Fibroblast of skin of left quadriceps (primary cell): ENCODE data around the gene ADGRA3.
"Not testable (repeated sequence)": the region's sequence is repeated elsewhere in the genome, so short reads cannot be mapped to it uniquely, and the experiment has no call there.

ENCODE experiments used
- DNase-seq, 2 experiments: peaks; one replicate each; pipeline ENCODE4 v3.0.0-alpha.2; 2013; ENCODE audit warnings: low read depth in 2 of 2

Gene ADGRA3

GRCh38 chr4:22444813-22445212, 71.1 kb downstream of the ADGRA3 start:
- DNase-seq = no peak

- DNase-seq = no peak
These were observed 72.9 kb downstream of the ADGRA3 start for GRCh38 chr4:22442956-22443355.

GRCh38 chr4:22440999-22441398, 74.9 kb downstream of the ADGRA3 start:
- DNase-seq = no peak

- DNase-seq = no peak
These were observed 75.9 kb downstream of the ADGRA3 start for GRCh38 chr4:22439947-22440346.

DNA sequence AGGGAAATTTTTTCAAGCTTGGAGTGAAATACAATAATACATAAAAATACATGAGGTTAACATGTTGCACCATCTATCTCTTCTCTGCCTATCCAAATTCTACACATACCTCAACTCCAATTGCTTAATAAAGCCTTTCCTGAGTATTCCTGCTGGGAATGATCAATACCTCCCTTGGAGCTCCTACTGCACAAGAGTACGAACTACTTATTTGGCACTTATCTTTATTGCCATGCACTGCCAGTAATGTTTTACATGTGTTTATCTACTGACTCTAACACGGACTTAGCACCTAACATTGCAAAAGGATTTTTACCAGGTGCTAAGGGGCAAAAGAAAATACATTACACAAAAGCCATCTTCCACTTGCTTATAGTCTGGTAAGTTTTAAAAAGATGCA, 80.2 kb downstream of the ADGRA3 start:
- peak in 1 of 2 experiments; percentile 3 for DNase-seq

DNA sequence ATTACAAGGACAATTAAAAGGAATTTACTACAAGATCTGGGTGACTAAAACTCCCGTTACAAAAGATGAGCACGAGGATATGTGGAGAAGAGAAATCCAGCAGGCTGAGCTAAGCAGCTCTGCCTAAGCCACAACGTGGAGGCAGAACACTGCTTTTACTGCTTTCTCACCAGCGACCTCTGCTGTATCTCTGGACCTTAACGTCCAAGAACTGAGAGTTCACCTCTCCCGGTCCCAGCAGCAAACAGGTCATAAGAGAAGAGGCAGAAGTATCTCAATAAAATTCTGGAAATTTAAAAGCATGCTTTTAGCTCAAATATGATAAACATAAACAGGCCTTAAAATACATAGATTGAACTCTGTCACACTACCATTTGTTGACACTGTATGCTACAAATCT, 81.0 kb downstream of the ADGRA3 start:
- peak; percentile 12 to 13 for DNase-seq

DNA sequence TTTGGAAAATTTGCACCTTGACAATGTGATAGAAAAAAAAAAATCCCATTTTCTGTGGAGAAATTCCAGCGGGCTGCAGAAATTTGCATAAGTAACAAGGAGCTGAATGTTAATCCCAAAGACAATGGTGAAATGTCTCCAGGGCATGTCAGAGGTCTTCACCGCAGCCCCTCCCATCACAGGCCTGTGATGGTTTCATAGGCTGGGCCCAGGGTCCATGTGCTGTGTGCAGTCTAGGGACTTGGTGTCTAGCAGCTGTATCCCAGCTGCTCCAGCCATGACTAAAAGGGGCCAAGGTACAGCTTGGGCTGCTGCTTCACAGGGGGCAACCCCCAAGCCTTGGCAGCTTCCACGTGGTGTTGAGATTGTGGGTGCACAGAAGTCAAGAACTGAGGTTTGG, 85.2 kb downstream of the ADGRA3 start:
- DNase-seq = no peak

DNA sequence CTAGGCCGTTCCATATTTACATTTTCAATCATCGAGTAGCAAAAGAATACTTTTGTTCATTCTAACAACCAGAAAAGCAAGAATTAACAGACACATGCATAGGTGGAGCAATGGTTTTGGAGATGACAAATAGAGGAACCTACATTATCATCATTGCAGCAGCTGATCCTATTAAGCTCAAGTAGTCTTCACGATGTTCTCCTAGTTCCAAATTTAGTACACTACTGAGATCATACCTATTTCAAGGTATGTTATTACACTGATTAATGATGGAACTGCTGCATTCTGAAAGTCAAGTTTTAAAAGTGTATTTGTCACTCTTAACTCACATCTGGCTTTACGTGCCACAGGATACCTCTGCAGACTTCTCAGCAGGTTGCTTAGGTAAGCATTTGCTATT, 87.4 kb downstream of the ADGRA3 start:
- DNase-seq = no peak

GRCh38 chr4:22427675-22428074, 88.2 kb downstream of the ADGRA3 start:
- no peak for DNase-seq

DNA sequence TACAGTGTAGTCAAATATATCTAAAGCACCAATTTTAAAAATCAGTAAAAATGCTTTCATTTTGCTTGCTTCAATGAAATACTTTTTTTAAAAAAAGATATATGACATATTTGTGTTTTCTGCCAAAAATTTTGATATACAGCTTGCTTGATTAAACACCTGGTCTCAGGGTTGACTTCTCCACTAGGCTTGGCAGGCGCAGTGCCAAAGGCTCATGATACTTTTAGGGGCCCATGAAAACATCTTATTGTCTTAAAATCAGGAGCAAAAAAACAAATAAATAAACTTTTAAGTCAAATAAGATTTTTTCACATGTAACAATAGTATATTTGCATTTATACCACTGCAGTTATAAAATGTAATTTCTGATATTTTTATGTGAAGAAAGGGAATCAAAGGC, 95.6 kb downstream of the ADGRA3 start:
- DNase-seq = no peak

DNA sequence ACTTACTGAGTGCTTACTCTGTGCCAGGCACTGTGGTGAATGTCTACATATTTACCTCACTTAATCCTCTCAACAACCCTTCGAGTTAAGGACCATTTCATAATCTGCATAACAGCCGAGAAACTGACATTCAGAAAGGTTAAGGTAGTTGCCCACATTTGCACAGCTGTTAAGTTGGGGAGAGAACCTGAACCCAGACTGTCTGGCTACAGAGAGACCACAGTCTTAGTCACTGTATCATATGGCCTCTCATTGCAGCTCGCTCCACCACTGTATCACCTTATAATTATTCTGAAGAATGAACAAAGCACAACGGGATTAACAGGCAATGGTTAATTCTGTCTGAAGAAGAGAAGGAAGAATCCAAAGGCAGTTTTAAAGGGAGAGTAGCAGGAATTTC, 98.5 kb downstream of the ADGRA3 start:
- no peak for DNase-seq

- no peak for DNase-seq
These were observed 99.5 kb downstream of the ADGRA3 start for GRCh38 chr4:22416403-22416802.

GRCh38 chr4:22414833-22415232, 101.0 kb downstream of the ADGRA3 start:
- DNase-seq = no peak

GRCh38 chr4:22413471-22413870, 102.4 kb downstream of the ADGRA3 start:
- no peak for DNase-seq

DNA sequence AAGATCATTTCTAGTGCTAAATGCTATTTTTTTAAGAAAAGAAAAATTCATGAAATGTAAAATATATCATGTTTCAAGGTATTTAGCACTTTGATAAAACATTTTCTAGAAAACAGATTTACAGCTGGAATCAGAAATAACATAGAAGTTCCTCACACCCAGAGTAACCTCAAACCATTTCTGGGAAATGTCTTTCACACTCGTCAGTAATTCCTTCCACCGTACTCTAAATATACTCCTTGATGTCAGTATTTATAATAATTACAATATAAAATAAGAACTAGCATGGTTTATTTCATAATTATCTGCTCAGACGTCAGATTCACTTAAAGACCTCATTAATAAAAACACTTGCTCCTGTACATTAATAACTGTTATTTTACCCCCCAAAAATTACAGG, 103.9 kb downstream of the ADGRA3 start:
- DNase-seq = no peak

DNA sequence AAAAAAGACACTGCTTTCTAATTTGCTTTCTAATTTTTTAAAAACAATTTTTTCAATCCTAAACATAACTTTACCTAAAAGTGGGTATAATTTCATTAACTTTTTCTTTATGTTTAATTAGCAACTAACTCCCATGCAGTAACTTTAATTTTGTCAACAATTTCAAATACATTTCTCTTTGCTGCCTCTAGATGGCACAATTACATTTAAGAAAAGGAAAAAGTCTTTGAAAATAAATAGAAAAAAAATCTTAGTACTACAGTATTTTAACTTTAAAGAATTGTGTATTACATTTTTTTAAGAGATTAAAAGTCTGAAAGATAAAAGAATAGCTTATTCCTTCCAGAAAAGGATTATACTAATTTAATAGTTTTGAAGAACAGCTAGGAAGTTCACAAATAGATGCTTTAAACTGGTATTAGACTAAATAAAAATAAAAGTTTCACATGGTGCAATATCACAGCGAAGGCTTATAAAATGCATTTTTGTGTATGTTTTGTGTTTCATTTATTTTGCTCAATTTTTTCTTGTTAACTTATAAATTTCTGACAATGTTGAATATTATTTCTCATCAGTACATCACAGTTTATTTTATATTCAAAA, 105.1 kb downstream of the ADGRA3 start:
- DNase-seq = no peak

DNA sequence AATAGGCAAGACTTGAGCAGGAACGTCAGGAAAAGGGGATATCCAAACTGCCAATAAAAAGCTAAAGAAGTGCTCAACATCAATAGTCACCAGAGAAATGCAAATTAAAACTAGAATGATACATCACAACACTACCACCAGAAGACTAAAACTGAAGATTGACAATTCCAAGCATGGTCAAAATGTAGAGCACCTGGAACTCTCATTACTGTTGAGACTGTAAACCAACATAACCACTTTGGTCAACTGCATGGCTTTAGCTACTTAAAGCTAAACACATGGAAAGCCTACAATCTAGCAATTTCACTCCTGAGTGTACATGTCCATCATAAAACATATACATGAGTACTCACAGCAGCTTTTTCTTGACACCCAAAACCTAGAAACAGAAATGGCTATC, 107.4 kb downstream of the ADGRA3 start:
- no peak for DNase-seq

DNA sequence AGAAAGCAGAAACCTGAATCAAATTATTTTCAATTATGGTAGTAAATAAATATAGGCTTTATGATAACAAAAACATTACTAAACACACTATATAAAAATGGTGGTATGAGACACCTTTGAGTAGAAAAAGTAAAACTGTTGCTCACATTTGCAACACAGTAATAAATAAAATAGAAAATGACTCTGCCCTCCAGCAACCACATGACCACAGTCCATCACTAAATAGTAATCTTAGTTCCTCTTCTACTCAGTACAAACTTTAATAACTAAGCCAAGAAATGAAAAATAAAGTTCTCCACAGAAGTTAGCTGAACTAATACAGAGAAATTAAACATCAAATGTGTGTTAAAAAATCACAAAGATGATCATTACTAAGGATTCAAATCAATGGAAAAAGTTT, 108.5 kb downstream of the ADGRA3 start:
- no peak for DNase-seq

GRCh38 chr4:22398671-22399070, 117.2 kb downstream of the ADGRA3 start:
- no peak for DNase-seq

DNA sequence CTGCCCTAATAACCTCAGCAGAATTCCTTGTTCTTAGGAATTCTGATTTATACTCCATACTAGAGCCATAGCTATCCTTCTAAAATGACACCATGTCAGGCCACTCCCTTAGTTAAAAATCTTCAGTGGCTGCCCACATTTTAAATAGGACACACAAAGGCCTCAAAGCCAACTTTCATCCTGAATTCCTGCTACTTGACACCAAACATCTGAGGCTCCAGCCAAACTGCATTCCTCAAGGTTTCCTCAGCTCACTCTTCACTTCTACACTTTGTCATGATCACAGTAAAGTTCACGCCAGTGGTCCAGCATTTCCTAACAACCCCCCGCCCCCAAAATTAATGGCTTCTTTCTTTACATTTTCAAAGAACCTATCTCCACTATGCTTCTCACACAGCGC, 124.3 kb downstream of the ADGRA3 start:
- DNase-seq = peak; percentile 26 to 34

DNA sequence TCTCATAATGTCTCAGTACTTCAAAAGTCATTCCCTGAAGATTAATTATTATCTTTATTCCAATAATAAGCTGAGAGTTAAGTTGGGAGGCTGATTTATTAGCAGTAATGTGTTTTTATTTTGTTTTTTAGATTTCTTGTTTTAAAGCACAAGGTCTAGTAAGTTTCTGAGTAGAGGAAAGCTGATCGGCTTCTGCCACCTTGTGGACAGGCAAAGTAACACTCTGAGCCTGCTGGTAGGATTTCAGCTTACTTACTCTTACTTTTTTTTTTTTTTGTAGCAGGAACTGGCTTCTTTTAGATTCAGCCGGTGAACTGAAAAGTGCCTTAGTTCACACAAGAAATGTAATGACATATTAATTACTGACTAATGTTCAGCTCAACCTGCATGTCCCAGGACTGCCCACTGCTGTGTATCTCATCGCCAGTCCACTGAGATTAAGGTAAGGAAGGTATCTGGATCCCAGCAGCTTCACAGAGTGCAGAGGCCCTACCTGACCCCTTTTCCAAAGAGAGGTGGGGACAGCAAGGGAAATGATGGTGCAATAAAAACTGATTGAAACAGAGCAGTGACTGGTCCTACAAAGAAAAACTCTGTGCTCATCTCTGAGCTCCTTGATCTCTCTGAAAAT, 126.5 kb downstream of the ADGRA3 start:
- DNase-seq = peak; percentile 51 to 52

GRCh38 chr4:22385611-22386011, 130.3 kb downstream of the ADGRA3 start:
- DNase-seq = peak; percentile 45 to 51

DNA sequence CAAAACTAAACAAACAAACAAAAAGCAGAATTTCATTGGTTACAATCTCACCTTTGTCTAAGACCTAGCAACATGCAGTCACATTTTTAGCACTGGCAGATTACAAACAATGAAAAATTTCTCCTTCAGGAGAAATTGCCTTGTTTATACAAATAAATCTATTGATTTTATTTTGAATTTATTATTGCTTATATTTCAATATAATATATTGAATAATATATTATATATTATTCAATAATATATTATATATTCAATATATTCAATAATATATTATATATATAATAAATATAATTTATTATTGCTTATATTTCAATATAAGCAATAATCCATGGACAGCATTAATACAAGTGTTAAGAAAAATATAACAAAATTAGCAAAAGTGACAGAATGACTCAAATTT, 131.7 kb downstream of the ADGRA3 start:
- DNase-seq = no peak

GRCh38 chr4:22382216-22382615, 133.7 kb downstream of the ADGRA3 start:
- not testable (repeated sequence) for DNase-seq
